K562 treated with DMSO at 1 percent for 12 hours (cell line): Measurements from ENCODE around the gene PRKCG. TPM values are rescaled to one million over a fixed set of nuclear protein-coding genes. Genes with fewer than 3 reads are reported as not detected.

Experiments
- total RNA-seq: library from RNA; unstranded; fragments of 300-600 nt; gene quantifications from 2 replicates; pipeline ENCODE4 v1.2.3, GENCODE V29; 2022; ENCODE audit not compliant: insufficient read depth

The PRKCG gene
- total RNA-seq, result not detected in 2 replicates

GRCh38 chr19:53881482-53882390, at the start of gene PRKCG:
PRKCG (plus strand) TSS chr19:53882197; CDS start chr19:53882495, 298 bp downstream.

GRCh38 chr19:53867225-53868090, 14.5 kb upstream of the PRKCG start, which contains the start of gene MYADM:
MYADM (plus strand) TSS chr19:53867883; CDS start chr19:53873530, 5,647 bp downstream.

GRCh38 chr19:53908935-53909415, 27.0 kb downstream of the PRKCG start, which contains the start of gene CACNG7:
CACNG7 (plus strand) TSS chr19:53909278; CDS start chr19:53912832, 3,554 bp downstream.

Other genes starting within 250 kb of the PRKCG start
- 0.23 TPM in 1 of 2 replicates, not detected in the other for gene NLRP12, start 57.9 kb upstream of the PRKCG start, total RNA-seq
- 16.5 and 32.0 TPM in 2 replicates for gene MYADM, start 14.3 kb upstream of the PRKCG start, total RNA-seq
- gene CACNG7, start 27.1 kb downstream of the PRKCG start, total RNA-seq, result not detected in 2 replicates
- not detected in 2 replicates for gene CACNG8, start 80.7 kb downstream of the PRKCG start, total RNA-seq
- not detected in 2 replicates for gene CACNG6, start 109.4 kb downstream of the PRKCG start, total RNA-seq
- not detected in 2 replicates for gene VSTM1, start 181.7 kb downstream of the PRKCG start, total RNA-seq
- gene TARM1, start 199.2 kb downstream of the PRKCG start, total RNA-seq, result not detected in 2 replicates
- gene OSCAR, start 218.6 kb downstream of the PRKCG start, total RNA-seq, result 0.81 and 2.3 TPM in 2 replicates
- gene NDUFA3, start 220.7 kb downstream of the PRKCG start, total RNA-seq, result 99.7 and 108 TPM in 2 replicates
- 6.7 and 10.4 TPM in 2 replicates for gene TFPT, start 233.5 kb downstream of the PRKCG start, total RNA-seq
- gene PRPF31, start 233.6 kb downstream of the PRKCG start, total RNA-seq, result 63.2 and 71.2 TPM in 2 replicates